Tibial nerve (tissue), 4 donors: ENCODE data around the gene EREG.

Experiments
- EP300 ChIP-seq, 2 donors: sonication (generic); formaldehyde crosslinking; IDR thresholded peaks; one replicate each; pipeline ENCODE4 v1.6.1; 2017; ENCODE audit warnings: antibody characterized with exemption in 2 of 2, mild to moderate bottlenecking in 1 of 2
- POLR2A ChIP-seq, 2 donors: fragments of 450-650 bp; IDR thresholded peaks; one replicate each; pipeline ENCODE4 v1.6.1; 2017; ENCODE audit warnings: antibody characterized with exemption in 2 of 2, mild to moderate bottlenecking in 2 of 2, moderate library complexity in 2 of 2
- TF ChIP-seq, protein P1 (sequence below), 5 experiments: fragments of 200-600 bp in 3 of 5; fragments of 450-650 bp in 2 of 5; sonication (generic) in 3 of 5; IDR thresholded peaks; one replicate each; pipeline ENCODE4 v1.5.1; 2016 to 2019; ENCODE audit warnings: antibody characterized with exemption in 5 of 5, mild to moderate bottlenecking in 3 of 5, moderate library complexity in 2 of 5

DNA sequence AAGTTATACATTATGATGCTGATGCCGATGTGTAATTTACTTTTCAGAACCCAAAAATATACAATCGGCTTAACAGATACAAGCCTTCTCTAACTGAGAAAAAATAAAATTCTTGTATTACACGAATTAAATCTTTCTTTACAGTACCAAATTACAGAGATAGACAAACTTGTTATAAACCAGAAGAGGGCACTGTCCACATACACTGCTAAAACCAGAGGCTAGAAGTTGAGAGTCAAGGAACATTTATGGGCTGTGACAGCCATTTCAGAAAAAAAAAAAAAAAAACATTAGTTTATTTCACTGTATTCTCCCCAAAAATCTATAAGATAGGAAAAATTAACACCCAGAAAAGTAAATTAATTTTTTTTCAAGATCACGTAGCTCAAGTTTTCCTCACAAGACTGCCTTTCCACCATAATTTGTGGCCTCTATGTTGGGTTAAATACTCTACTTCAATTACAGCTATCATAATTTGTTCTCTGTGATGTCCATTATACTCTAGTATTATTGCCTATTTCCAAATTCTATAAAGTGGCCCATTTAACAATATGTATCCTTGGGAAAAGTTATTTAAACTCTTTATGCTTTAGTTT lies 12.0 kb downstream of the EREG start:
- TF ChIP-seq, protein P1, sequence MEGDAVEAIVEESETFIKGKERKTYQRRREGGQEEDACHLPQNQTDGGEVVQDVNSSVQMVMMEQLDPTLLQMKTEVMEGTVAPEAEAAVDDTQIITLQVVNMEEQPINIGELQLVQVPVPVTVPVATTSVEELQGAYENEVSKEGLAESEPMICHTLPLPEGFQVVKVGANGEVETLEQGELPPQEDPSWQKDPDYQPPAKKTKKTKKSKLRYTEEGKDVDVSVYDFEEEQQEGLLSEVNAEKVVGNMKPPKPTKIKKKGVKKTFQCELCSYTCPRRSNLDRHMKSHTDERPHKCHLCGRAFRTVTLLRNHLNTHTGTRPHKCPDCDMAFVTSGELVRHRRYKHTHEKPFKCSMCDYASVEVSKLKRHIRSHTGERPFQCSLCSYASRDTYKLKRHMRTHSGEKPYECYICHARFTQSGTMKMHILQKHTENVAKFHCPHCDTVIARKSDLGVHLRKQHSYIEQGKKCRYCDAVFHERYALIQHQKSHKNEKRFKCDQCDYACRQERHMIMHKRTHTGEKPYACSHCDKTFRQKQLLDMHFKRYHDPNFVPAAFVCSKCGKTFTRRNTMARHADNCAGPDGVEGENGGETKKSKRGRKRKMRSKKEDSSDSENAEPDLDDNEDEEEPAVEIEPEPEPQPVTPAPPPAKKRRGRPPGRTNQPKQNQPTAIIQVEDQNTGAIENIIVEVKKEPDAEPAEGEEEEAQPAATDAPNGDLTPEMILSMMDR (IDR thresholded peaks at IDR 0.05), result peak in 4 of 5 experiments; percentile 19 to 55 (median 39)
- TF ChIP-seq EP300 (IDR thresholded peaks at IDR 0.05) (no peak), POLR2A (IDR thresholded peaks at IDR 0.05) (no peak)
